OCI-LY7 (cell line): ENCODE results near the gene ARHGEF16.

Experiments
- EZH2phosphoT487 ChIP-seq: fragments of 200-600 bp; sonication (generic); IDR thresholded peaks from 2 replicates; pipeline ENCODE4 v1.6.1; 2018; ENCODE audit warnings: low read depth, borderline replicate concordance, mild to moderate bottlenecking, mixed run types, antibody characterized with exemption, low read length, moderate library complexity, mixed read lengths
- TF ChIP-seq, protein P1 (sequence below): fragments of 200-600 bp; sonication (generic); conservative IDR thresholded peaks from 2 replicates; pipeline ENCODE4 v1.5.1; 2014; ENCODE audit warnings: mild to moderate bottlenecking, antibody characterized with exemption, low read length, moderate library complexity, mixed read lengths

DNA sequence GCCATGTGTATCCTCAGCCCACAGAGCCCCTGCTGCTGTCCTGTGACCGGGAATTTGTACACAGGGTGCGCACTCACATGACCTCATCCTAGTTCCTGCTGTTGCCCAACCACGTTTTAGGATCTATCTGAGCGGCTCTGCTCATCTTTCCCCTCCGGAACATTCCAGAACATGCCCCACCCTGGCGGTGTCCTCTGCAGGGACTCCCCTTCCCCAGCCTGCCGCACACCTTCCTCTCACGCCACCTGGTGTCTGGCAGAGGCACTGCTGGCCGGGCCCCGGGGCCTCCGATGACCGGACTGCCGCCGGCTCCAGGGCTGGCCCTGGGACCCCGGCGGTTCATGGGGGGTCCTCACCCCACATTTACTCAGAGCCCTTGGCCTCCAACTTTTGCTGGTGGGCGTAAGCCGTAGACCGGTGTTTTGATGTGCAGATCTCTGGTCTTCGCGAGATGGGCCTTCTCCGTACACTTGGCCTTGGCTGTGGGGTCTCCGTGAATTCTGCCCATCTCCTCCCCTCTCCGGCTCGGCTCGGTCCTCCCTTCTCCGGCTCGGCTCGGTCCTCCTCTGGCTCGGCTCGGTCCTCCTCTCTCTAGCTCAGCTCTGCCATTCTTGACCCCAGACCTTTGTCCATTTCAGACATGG, 29.5 kb downstream of the ARHGEF16 start:
- TF ChIP-seq, protein P1, sequence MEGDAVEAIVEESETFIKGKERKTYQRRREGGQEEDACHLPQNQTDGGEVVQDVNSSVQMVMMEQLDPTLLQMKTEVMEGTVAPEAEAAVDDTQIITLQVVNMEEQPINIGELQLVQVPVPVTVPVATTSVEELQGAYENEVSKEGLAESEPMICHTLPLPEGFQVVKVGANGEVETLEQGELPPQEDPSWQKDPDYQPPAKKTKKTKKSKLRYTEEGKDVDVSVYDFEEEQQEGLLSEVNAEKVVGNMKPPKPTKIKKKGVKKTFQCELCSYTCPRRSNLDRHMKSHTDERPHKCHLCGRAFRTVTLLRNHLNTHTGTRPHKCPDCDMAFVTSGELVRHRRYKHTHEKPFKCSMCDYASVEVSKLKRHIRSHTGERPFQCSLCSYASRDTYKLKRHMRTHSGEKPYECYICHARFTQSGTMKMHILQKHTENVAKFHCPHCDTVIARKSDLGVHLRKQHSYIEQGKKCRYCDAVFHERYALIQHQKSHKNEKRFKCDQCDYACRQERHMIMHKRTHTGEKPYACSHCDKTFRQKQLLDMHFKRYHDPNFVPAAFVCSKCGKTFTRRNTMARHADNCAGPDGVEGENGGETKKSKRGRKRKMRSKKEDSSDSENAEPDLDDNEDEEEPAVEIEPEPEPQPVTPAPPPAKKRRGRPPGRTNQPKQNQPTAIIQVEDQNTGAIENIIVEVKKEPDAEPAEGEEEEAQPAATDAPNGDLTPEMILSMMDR: peak; percentile 84
- no peak for TF ChIP-seq EZH2phosphoT487
